ENCODE data around the gene POLN. TPM values are rescaled to one million over a fixed set of nuclear protein-coding genes. Genes with fewer than 3 reads are reported as not detected.

Gene POLN
- total and polyA plus RNA-seq, 2 experiments from 2014 or later, result 1.7 to 2.0 TPM

- H3K79me2 ChIP-seq, result peaks cover 39% of the 10 kb centered on the region
- 71% methylated on average over 3 of the region's 3 CpGs for WGBS (ENCODE audit: low lambda C conversion rate, missing lambda C conversion rate)
- no peak for TF ChIP-seq EZH2phosphoT487 (IDR thresholded peaks at IDR 0.05; ENCODE audit: low read depth, severe bottlenecking, unreplicated experiment)
- TF ChIP-seq EZH2 (IDR thresholded peaks at IDR 0.05; ENCODE audit: borderline replicate concordance), result no peak
- TF ChIP-seq, protein P1, sequence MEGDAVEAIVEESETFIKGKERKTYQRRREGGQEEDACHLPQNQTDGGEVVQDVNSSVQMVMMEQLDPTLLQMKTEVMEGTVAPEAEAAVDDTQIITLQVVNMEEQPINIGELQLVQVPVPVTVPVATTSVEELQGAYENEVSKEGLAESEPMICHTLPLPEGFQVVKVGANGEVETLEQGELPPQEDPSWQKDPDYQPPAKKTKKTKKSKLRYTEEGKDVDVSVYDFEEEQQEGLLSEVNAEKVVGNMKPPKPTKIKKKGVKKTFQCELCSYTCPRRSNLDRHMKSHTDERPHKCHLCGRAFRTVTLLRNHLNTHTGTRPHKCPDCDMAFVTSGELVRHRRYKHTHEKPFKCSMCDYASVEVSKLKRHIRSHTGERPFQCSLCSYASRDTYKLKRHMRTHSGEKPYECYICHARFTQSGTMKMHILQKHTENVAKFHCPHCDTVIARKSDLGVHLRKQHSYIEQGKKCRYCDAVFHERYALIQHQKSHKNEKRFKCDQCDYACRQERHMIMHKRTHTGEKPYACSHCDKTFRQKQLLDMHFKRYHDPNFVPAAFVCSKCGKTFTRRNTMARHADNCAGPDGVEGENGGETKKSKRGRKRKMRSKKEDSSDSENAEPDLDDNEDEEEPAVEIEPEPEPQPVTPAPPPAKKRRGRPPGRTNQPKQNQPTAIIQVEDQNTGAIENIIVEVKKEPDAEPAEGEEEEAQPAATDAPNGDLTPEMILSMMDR (IDR thresholded peaks at IDR 0.05; ENCODE audit: poor library complexity), result no peak
These were observed 4.8 kb downstream of the POLN start for GRCh38 chr4:2236944-2237666.

DNA sequence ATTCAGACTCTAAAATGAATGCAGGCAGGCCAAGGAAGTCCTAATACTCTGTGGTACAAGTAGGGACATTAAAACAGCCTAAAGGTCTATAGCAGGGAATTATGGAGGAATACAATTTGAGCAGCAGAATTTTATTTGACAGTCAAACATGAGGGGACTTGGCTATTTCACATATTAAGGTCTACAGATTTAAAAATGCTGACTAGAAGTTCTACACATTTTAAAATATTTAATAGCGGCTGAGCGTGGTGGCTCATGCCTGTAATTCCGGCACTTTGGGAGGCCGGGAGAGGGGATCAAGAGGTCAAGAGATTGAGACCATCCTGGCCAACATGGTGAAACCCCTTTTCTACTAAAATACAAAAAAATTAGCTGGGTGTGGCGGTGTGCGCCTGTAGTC, 10.8 kb downstream of the POLN start:
- Histone ChIP-seq H3K27me3 (no peaks in the 10 kb centered on the region), H3K9me3 (ENCODE audit: low read depth) (no peaks in the 10 kb centered on the region), H3K27ac (no peak overlapping the region), H4K20me1 (ENCODE audit: insufficient read depth, poor library complexity, severe bottlenecking) (no peaks in the 10 kb centered on the region), H3K79me2 (no peaks in the 10 kb centered on the region), H3K4me2 (no peak overlapping the region), H2AFZ (no peak overlapping the region), H3K4me3 (no peak overlapping the region), H3K9me2 (replicated peaks; ENCODE audit: insufficient read depth) (no peaks in the 10 kb centered on the region), H3K36me3 (replicated peaks; ENCODE audit: insufficient read depth, low read depth) (no peaks in the 10 kb centered on the region), H3K4me1 (ENCODE audit: insufficient read depth) (no peaks in the 10 kb centered on the region)
- TF ChIP-seq, protein P1 (IDR thresholded peaks at IDR 0.05; ENCODE audit: poor library complexity), result no peak
- TF ChIP-seq EZH2phosphoT487 (IDR thresholded peaks at IDR 0.05; ENCODE audit: low read depth, severe bottlenecking, unreplicated experiment) (no peak), EZH2 (IDR thresholded peaks at IDR 0.05; ENCODE audit: borderline replicate concordance) (no peak)
- DNase-seq (ENCODE audit: low spot score), result no peak
- WGBS (ENCODE audit: low lambda C conversion rate, missing lambda C conversion rate), result 98% methylated on average over 6 of the region's 6 CpGs

More at GRCh38 chr4:2236944-2237666, 4.8 kb downstream of the POLN start:
- H4K20me1 ChIP-seq (ENCODE audit: insufficient read depth, poor library complexity, severe bottlenecking), result peaks cover 4% of the 10 kb centered on the region
- no peaks in the 10 kb centered on the region for H3K36me3 ChIP-seq (replicated peaks; ENCODE audit: insufficient read depth, low read depth)
- no peak overlapping the region for H3K4me2 ChIP-seq
- no peak overlapping the region for H3K27ac ChIP-seq
- peaks cover 24% of the 10 kb centered on the region for H3K4me1 ChIP-seq (ENCODE audit: insufficient read depth)
- DNase-seq (ENCODE audit: low spot score), result no peak
- H3K9me3 ChIP-seq (ENCODE audit: low read depth), result no peaks in the 10 kb centered on the region
- no peak overlapping the region for H2AFZ ChIP-seq
- H3K4me3 ChIP-seq, result no peak overlapping the region
- no peaks in the 10 kb centered on the region for H3K27me3 ChIP-seq
- H3K9me2 ChIP-seq (replicated peaks; ENCODE audit: insufficient read depth), result no peaks in the 10 kb centered on the region

DNA sequence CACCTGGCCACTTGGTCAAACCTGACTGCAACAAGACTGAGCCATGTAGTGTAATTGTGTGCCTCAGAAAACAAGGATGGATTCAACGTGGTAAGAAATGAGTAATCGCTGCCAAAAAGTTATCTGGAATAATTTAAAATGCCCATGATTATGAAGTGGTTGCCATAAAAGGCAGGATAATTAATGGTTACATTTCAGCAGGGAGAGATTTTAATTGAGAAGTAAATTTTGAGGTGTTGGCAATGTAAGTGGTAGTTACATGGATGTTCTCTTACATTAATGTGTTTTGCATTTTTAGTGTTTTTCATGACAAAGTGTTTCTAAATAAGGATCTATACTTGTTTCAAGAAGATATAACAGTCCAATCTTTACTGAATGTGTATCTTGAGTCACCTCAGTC, 15.7 kb downstream of the POLN start:
- no peak overlapping the region for H3K4me2 ChIP-seq
- H3K79me2 ChIP-seq, result no peaks in the 10 kb centered on the region
- no peaks in the 10 kb centered on the region for H3K36me3 ChIP-seq (replicated peaks; ENCODE audit: insufficient read depth, low read depth)
- H4K20me1 ChIP-seq (ENCODE audit: insufficient read depth, poor library complexity, severe bottlenecking), result no peaks in the 10 kb centered on the region
- H3K27ac ChIP-seq, result no peak overlapping the region
- no peak for DNase-seq (ENCODE audit: low spot score)
- H2AFZ ChIP-seq, result no peak overlapping the region
- H3K9me3 ChIP-seq (ENCODE audit: low read depth), result no peaks in the 10 kb centered on the region
- no peaks in the 10 kb centered on the region for H3K27me3 ChIP-seq
- no peaks in the 10 kb centered on the region for H3K4me1 ChIP-seq (ENCODE audit: insufficient read depth)
- TF ChIP-seq, protein P1 (IDR thresholded peaks at IDR 0.05; ENCODE audit: poor library complexity), result no peak
- TF ChIP-seq EZH2 (IDR thresholded peaks at IDR 0.05; ENCODE audit: borderline replicate concordance), result no peak
- no peak for TF ChIP-seq EZH2phosphoT487 (IDR thresholded peaks at IDR 0.05; ENCODE audit: low read depth, severe bottlenecking, unreplicated experiment)
- no peak overlapping the region for H3K4me3 ChIP-seq
- 95% methylated on average over 2 of the region's 2 CpGs for WGBS (ENCODE audit: low lambda C conversion rate, missing lambda C conversion rate)
- no peaks in the 10 kb centered on the region for H3K9me2 ChIP-seq (replicated peaks; ENCODE audit: insufficient read depth)
